Measurements from ENCODE around the gene ZBTB39. TPM values are rescaled to one million over a fixed set of nuclear protein-coding genes. Genes with fewer than 3 reads are reported as not detected.

ZBTB39 gene
- total and polyA plus RNA-seq, 2 donors (not counting 1 experiment from before 2014, with no cell fraction given) = 5.4 to 13.9 TPM

- H3K4me3 Mint-ChIP-seq = no peak overlapping the region
- no peaks in the 10 kb centered on the region for H3K27me3 Mint-ChIP-seq
- no peak for ATAC-seq (ENCODE audit: low read depth)
- intact Hi-C loops (cut with micrococcal nuclease) = no loop called here
- H3K9ac ChIP-seq (ENCODE audit: low read length) = no peak overlapping the region
- peaks cover 0 to 6% of the 10 kb centered on the region in 2 experiments for H3K36me3 ChIP-seq (replicated peaks in 1 of 2; ENCODE audit: control extremely low read depth in 1 of 2, control insufficient read depth in 1 of 2, extremely low read depth in 1 of 2, insufficient read depth in 2 of 2, low read length in 1 of 2)
- H3K4me1 Mint-ChIP-seq = peaks cover 4% of the 10 kb centered on the region
- H2AFZ ChIP-seq (ENCODE audit: insufficient read depth, low read depth, low read length, poor library complexity, severe bottlenecking) = no peak overlapping the region
- H3K79me2 ChIP-seq (ENCODE audit: control insufficient read depth, insufficient read depth, low read length) = no peaks in the 10 kb centered on the region
- no peak overlapping the region for H3K4me2 ChIP-seq (replicated peaks; ENCODE audit: low read depth, low read length, poor library complexity, severe bottlenecking)
- no peak for DNase-seq
- 42% methylated on average over 7 of the region's 8 CpGs for WGBS (ENCODE audit: insufficient coverage)
- no peaks in the 10 kb centered on the region for H3K9me3 ChIP-seq (ENCODE audit: control extremely low read depth in 1 of 3, control insufficient read depth in 2 of 3, insufficient read depth in 1 of 3, low read length in 2 of 3)
- H3K9me3 Mint-ChIP-seq (ENCODE audit: insufficient read depth) = no peaks in the 10 kb centered on the region
- no peak overlapping the region for H3K27ac Mint-ChIP-seq
- peaks cover 0 to 8% (median 2%) of the 10 kb centered on the region in 4 experiments for H3K27me3 ChIP-seq (replicated peaks in 1 of 4; ENCODE audit: control extremely low read depth in 1 of 4, control insufficient read depth in 3 of 4, insufficient read depth in 4 of 4, low read length in 3 of 4)
- H4K20me1 ChIP-seq (ENCODE audit: control insufficient read depth, insufficient read depth, low read length, poor library complexity, severe bottlenecking) = no peaks in the 10 kb centered on the region
- CTCF ChIA-PET = interaction anchor here (1.6 kb wide), 1 partner anchor 233 kb away, joined by 4 read pairs; no protein-coding TSS in a partner anchor
- POLR2A ChIA-PET = no interaction called here
- H3K4me1 ChIP-seq (ENCODE audit: control insufficient read depth in 2 of 2, insufficient read depth in 2 of 2, low read length in 2 of 2) = peaks cover 0 to 8% of the 10 kb centered on the region in 2 donors
- TF ChIP-seq EZH2 (IDR thresholded peaks at IDR 0.05; ENCODE audit: borderline replicate concordance, insufficient read depth, low read depth, low read length, poor library complexity, severe bottlenecking) (no peak), CTCF (IDR thresholded peaks at IDR 0.05) (no peak)
- H3K27ac ChIP-seq (ENCODE audit: low read length in 2 of 2) = no peak overlapping the region
- H3K4me3 ChIP-seq (ENCODE audit: control extremely low read depth in 1 of 5, extremely low read depth in 1 of 5, insufficient read depth in 1 of 5, low read depth in 2 of 5, low read length in 4 of 5) = no peak overlapping the region
These were observed 14.8 kb downstream of the ZBTB39 start for GRCh38 chr12:56991319-56992246.

Measured in B cell (primary cell).